ENCODE measurements around the gene STK24. TPM values are rescaled to one million over a fixed set of nuclear protein-coding genes. Genes with fewer than 3 reads are reported as not detected.

Gene STK24
- total and polyA plus RNA-seq, 10 of the 15 experiments (the other 5 are each of a cell fraction or from before 2014, with no cell fraction given), result 7.5 to 115 (median 52.9) TPM

DNA sequence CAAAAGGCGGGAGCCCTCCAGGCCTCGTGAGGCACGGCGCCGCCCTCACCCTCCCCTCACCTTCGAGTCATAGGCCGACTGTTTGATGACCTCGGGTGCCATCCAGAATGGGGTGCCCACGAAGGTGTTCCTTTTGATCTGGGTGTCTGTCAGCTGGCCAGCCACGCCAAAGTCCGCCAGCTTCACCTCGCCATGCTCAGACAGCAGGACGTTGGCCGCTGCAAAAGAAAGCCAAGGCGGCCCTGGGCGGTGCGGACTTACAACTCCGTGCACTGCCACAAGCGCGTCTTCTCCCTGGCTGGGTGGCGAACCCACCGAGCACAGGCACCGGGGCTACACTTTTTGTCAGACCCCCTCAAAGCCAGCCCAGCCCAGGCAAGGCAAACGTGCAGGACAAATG, 102.1 kb downstream of the STK24 start:
- RAD21 ChIA-PET (ENCODE audit: unreplicated experiment), result interaction anchor here (0.6 kb wide), 1 partner anchor 145 kb away, joined by 3 read pairs; no protein-coding TSS in a partner anchor
- no peaks in the 10 kb centered on the region for H3K27me3 ChIP-seq (replicated peaks in 1 of 2; ENCODE audit: control insufficient read depth in 2 of 2, insufficient read depth in 2 of 2, low read length in 1 of 2)
- intact Hi-C loops (cut with micrococcal nuclease; ENCODE audit: unreplicated experiment) (no loop called here), in situ Hi-C loops (cut with MboI) (no loop called here)
- CTCF ChIA-PET, result interaction anchor here (1.3 kb wide), 1 partner anchor 178 kb away, joined by 4 read pairs; no protein-coding TSS in a partner anchor
- peaks cover 33% of the 10 kb centered on the region for H3K79me2 ChIP-seq (ENCODE audit: control insufficient read depth, insufficient read depth, low read length)
- no peak overlapping the region for H3K9ac ChIP-seq (ENCODE audit: control insufficient read depth, insufficient read depth, low read length)
- SMC1A ChIA-PET (ENCODE audit: uncharacterized antibody, unreplicated experiment), result interaction anchor here (1.0 kb wide), 1 partner anchor 89 kb away, joined by 3 read pairs; no protein-coding TSS in a partner anchor
- no peak overlapping the region for H2AFZ ChIP-seq (ENCODE audit: control insufficient read depth, low read depth, low read length)
- FAIRE-seq (no peak), DNase-seq (ENCODE audit: low read depth, low spot score) (no peak), ATAC-seq (no peak)
- H3K36me3 ChIP-seq (ENCODE audit: control insufficient read depth in 2 of 2, insufficient read depth in 2 of 2, low read length in 1 of 2), result peaks cover 24 to 35% of the 10 kb centered on the region in 2 experiments
- POLR2A ChIA-PET, result no interaction called here
- WGBS (ENCODE audit: insufficient coverage, insufficient replicate concordance, low lambda C conversion rate, missing lambda C conversion rate), result over 99% methylated on average over 23 of the region's 24 CpGs
- H4K20me1 ChIP-seq (ENCODE audit: control insufficient read depth, insufficient read depth), result no peaks in the 10 kb centered on the region; the same call in 1 of the 2 replicates
- H3K4me2 ChIP-seq (ENCODE audit: control insufficient read depth, insufficient read depth), result no peak overlapping the region
- no peaks in the 10 kb centered on the region for H3K9me3 ChIP-seq (replicated peaks; ENCODE audit: control insufficient read depth, insufficient read depth, low read length)
- peaks cover 30% of the 10 kb centered on the region for H3K4me1 ChIP-seq (ENCODE audit: control insufficient read depth, insufficient read depth, low read length)
- H3K4me3 ChIP-seq, result no peak overlapping the region
- BruUV-seq (replicated peaks), result no TSS peak
- no peak overlapping the region for H3K27ac ChIP-seq (ENCODE audit: control insufficient read depth, insufficient read depth)
- TF ChIP-seq, protein P1, sequence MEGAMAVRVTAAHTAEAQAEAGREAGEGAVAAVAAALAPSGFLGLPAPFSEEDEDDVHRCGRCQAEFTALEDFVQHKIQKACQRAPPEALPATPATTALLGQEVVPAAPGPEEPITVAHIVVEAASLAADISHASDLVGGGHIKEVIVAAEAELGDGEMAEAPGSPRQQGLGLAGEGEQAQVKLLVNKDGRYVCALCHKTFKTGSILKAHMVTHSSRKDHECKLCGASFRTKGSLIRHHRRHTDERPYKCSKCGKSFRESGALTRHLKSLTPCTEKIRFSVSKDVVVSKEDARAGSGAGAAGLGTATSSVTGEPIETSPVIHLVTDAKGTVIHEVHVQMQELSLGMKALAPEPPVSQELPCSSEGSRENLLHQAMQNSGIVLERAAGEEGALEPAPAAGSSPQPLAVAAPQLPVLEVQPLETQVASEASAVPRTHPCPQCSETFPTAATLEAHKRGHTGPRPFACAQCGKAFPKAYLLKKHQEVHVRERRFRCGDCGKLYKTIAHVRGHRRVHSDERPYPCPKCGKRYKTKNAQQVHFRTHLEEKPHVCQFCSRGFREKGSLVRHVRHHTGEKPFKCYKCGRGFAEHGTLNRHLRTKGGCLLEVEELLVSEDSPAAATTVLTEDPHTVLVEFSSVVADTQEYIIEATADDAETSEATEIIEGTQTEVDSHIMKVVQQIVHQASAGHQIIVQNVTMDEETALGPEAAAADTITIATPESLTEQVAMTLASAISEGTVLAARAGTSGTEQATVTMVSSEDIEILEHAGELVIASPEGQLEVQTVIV (IDR thresholded peaks at IDR 0.05; ENCODE audit: borderline replicate concordance, partially characterized antibody), result no peak
- TF ChIP-seq, protein P2, sequence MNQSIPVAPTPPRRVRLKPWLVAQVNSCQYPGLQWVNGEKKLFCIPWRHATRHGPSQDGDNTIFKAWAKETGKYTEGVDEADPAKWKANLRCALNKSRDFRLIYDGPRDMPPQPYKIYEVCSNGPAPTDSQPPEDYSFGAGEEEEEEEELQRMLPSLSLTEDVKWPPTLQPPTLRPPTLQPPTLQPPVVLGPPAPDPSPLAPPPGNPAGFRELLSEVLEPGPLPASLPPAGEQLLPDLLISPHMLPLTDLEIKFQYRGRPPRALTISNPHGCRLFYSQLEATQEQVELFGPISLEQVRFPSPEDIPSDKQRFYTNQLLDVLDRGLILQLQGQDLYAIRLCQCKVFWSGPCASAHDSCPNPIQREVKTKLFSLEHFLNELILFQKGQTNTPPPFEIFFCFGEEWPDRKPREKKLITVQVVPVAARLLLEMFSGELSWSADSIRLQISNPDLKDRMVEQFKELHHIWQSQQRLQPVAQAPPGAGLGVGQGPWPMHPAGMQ (IDR thresholded peaks at IDR 0.05; ENCODE audit: borderline replicate concordance), result no peak
- TF ChIP-seq, protein P3, sequence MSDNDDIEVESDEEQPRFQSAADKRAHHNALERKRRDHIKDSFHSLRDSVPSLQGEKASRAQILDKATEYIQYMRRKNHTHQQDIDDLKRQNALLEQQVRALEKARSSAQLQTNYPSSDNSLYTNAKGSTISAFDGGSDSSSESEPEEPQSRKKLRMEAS (IDR thresholded peaks at IDR 0.05; ENCODE audit: low read depth, low read length), result no peak
- TF ChIP-seq GATAD2B (conservative IDR thresholded peaks at IDR 0.05; ENCODE audit: low read depth) (no peak), EP300 (IDR thresholded peaks at IDR 0.05; ENCODE audit: borderline replicate concordance in 1 of 2, control insufficient read depth in 1 of 2, low read depth in 2 of 2, low read length in 2 of 2) (no peak), MXI1 (IDR thresholded peaks at IDR 0.05; ENCODE audit: low read depth, low read length) (no peak), STAT3 (IDR thresholded peaks at IDR 0.05; ENCODE audit: low read depth, low read length) (no peak), PML (IDR thresholded peaks at IDR 0.05; ENCODE audit: low read length) (no peak), SUZ12 (IDR thresholded peaks at IDR 0.05; ENCODE audit: unreplicated experiment) (no peak), ZZZ3 (IDR thresholded peaks at IDR 0.05; ENCODE audit: control insufficient read depth, insufficient read length, low read depth) (no peak), POLR2A (IDR thresholded peaks at IDR 0.05; ENCODE audit: low read depth, low read length) (no peak)
- TF ChIP-seq, protein P4, sequence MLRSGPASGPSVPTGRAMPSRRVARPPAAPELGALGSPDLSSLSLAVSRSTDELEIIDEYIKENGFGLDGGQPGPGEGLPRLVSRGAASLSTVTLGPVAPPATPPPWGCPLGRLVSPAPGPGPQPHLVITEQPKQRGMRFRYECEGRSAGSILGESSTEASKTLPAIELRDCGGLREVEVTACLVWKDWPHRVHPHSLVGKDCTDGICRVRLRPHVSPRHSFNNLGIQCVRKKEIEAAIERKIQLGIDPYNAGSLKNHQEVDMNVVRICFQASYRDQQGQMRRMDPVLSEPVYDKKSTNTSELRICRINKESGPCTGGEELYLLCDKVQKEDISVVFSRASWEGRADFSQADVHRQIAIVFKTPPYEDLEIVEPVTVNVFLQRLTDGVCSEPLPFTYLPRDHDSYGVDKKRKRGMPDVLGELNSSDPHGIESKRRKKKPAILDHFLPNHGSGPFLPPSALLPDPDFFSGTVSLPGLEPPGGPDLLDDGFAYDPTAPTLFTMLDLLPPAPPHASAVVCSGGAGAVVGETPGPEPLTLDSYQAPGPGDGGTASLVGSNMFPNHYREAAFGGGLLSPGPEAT (IDR thresholded peaks at IDR 0.05; ENCODE audit: low read depth), result no peak
- TF ChIP-seq, protein P5, sequence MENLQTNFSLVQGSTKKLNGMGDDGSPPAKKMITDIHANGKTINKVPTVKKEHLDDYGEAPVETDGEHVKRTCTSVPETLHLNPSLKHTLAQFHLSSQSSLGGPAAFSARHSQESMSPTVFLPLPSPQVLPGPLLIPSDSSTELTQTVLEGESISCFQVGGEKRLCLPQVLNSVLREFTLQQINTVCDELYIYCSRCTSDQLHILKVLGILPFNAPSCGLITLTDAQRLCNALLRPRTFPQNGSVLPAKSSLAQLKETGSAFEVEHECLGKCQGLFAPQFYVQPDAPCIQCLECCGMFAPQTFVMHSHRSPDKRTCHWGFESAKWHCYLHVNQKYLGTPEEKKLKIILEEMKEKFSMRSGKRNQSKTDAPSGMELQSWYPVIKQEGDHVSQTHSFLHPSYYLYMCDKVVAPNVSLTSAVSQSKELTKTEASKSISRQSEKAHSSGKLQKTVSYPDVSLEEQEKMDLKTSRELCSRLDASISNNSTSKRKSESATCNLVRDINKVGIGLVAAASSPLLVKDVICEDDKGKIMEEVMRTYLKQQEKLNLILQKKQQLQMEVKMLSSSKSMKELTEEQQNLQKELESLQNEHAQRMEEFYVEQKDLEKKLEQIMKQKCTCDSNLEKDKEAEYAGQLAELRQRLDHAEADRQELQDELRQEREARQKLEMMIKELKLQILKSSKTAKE (IDR thresholded peaks at IDR 0.05; ENCODE audit: low read depth, poor library complexity, severe bottlenecking), result no peak
- TF ChIP-seq, protein P6, sequence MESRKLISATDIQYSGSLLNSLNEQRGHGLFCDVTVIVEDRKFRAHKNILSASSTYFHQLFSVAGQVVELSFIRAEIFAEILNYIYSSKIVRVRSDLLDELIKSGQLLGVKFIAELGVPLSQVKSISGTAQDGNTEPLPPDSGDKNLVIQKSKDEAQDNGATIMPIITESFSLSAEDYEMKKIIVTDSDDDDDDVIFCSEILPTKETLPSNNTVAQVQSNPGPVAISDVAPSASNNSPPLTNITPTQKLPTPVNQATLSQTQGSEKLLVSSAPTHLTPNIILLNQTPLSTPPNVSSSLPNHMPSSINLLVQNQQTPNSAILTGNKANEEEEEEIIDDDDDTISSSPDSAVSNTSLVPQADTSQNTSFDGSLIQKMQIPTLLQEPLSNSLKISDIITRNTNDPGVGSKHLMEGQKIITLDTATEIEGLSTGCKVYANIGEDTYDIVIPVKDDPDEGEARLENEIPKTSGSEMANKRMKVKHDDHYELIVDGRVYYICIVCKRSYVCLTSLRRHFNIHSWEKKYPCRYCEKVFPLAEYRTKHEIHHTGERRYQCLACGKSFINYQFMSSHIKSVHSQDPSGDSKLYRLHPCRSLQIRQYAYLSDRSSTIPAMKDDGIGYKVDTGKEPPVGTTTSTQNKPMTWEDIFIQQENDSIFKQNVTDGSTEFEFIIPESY (IDR thresholded peaks at IDR 0.05), result no peak
